ENCODE data around the gene AIMP1.
A peak's percentile ranks its signal among the peaks of the same experiment; 100 is the strongest.

GRCh38 chr4:106329041-106329618 is 12.8 kb downstream of the AIMP1 start:
- TF ChIP-seq EZH2 (IDR thresholded peaks at IDR 0.05; ENCODE audit: borderline replicate concordance, low read length) (no peak), CTCF (conservative IDR thresholded peaks at IDR 0.05 in 1 of 2, IDR thresholded peaks at IDR 0.05 in 1 of 2; ENCODE audit: extremely low read depth in 1 of 2, insufficient read depth in 1 of 2, low read depth in 1 of 2, low read length in 2 of 2) (peak; percentile 68 to 89)

All from mammary epithelial cell (primary cell).